Measurements from ENCODE around the gene SF3A2. TPM values are rescaled to one million over a fixed set of nuclear protein-coding genes. Genes with fewer than 3 reads are reported as not detected.

Gene SF3A2
- total and polyA plus RNA-seq, 10 of the 15 experiments (the other 5 are each of a cell fraction or from before 2014, with no cell fraction given), result 0.33 to 143 (median 30.6) TPM

DNA sequence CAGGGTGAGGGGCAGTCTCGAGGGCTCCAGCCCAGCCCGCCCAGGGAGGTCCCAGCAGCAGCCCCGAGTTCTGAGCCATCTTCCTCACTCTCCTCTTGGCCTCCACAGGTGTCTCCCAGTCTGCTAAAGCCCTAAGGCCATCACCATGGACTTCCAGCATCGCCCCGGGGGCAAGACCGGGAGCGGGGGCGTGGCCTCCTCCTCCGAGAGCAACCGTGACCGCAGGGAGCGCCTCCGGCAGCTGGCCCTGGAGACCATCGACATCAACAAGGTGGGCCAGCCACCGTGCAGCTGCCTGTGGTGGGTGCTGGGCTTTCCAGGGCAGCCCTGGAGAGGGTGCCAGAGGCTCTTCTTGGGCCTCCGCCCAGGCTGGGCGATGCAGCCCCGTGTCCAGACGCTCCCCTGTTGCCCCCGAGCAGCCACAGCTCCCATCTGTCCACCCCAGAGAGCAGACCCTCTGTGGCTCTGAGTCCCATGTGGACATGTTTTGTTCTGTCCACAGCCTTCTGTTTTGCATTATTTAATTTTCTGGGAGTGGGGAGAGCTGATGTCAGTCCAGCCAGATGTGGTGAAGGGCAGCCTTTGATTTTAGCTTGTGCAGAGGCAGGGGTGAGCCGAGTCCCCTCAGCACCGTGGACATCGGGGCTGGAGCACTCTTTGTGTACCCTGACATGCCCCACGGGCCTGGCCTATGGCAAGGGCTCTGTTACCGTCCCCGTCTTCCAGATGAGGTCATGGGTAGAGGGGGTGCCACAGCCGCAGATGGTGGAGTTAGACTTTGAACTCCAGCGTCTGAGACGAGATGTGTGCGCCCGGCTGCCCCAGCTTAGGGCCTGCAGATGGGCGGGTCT lies 6.9 kb downstream of the SF3A2 start:
- Histone ChIP-seq H2AFZ (ENCODE audit: control insufficient read depth, low read depth, low read length) (no peak overlapping the region), H3K9me3 (replicated peaks; ENCODE audit: control insufficient read depth, insufficient read depth, low read length) (no peaks in the 10 kb centered on the region), H3K4me2 (ENCODE audit: control insufficient read depth, insufficient read depth) (no peak overlapping the region), H3K36me3 (ENCODE audit: control insufficient read depth in 2 of 2, insufficient read depth in 2 of 2, low read length in 1 of 2) (peaks cover 12 to 48% of the 10 kb centered on the region in 2 experiments; a peak in 3 of 4 replicates), H3K27ac (ENCODE audit: control insufficient read depth, insufficient read depth) (no peak overlapping the region), H3K9ac (ENCODE audit: control insufficient read depth, insufficient read depth, low read length) (no peak overlapping the region), H3K4me1 (ENCODE audit: control insufficient read depth, insufficient read depth, low read length) (peaks cover 5% of the 10 kb centered on the region), H3K79me2 (ENCODE audit: control insufficient read depth, insufficient read depth, low read length) (peaks cover 46% of the 10 kb centered on the region), H4K20me1 (ENCODE audit: control insufficient read depth, insufficient read depth) (peaks cover 23% of the 10 kb centered on the region), H3K4me3 (no peak overlapping the region), H3K27me3 (replicated peaks in 1 of 2; ENCODE audit: control insufficient read depth in 2 of 2, insufficient read depth in 2 of 2, low read length in 1 of 2) (no peaks in the 10 kb centered on the region)
- no TSS peak for BruUV-seq (replicated peaks)
- ChIA-PET RAD21 (ENCODE audit: unreplicated experiment) (no interaction called here), CTCF (interaction anchor here (0.8 kb wide), 1 partner anchor 404 kb away, joined by 3 read pairs; no protein-coding TSS in a partner anchor), SMC1A (ENCODE audit: uncharacterized antibody, unreplicated experiment) (no interaction called here), POLR2A (no interaction called here)
- in situ Hi-C loops (cut with MboI), result no loop called here
- intact Hi-C loops (cut with micrococcal nuclease; ENCODE audit: unreplicated experiment), result no loop called here
- FAIRE-seq (no peak), DNase-seq (ENCODE audit: low read depth, low spot score) (no peak), ATAC-seq (no peak)
- TF ChIP-seq POLR2A (IDR thresholded peaks at IDR 0.05; ENCODE audit: low read depth, low read length), result peak; percentile 38; the same call in 1 of the 2 replicates
- TF ChIP-seq, protein P1, sequence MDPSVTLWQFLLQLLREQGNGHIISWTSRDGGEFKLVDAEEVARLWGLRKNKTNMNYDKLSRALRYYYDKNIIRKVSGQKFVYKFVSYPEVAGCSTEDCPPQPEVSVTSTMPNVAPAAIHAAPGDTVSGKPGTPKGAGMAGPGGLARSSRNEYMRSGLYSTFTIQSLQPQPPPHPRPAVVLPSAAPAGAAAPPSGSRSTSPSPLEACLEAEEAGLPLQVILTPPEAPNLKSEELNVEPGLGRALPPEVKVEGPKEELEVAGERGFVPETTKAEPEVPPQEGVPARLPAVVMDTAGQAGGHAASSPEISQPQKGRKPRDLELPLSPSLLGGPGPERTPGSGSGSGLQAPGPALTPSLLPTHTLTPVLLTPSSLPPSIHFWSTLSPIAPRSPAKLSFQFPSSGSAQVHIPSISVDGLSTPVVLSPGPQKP (IDR thresholded peaks at IDR 0.05; ENCODE audit: low read depth, low read length), result no peak
- WGBS (ENCODE audit: insufficient coverage, insufficient replicate concordance, low lambda C conversion rate, missing lambda C conversion rate), result 91% methylated on average over 32 of the region's 32 CpGs

- Histone ChIP-seq H3K9ac (ENCODE audit: control insufficient read depth, insufficient read depth, low read length) (no peak overlapping the region), H3K79me2 (ENCODE audit: control insufficient read depth, insufficient read depth, low read length) (peaks cover 41% of the 10 kb centered on the region), H3K4me2 (ENCODE audit: control insufficient read depth, insufficient read depth) (no peak overlapping the region), H3K4me3 (no peak overlapping the region), H3K27me3 (replicated peaks in 1 of 2; ENCODE audit: control insufficient read depth in 2 of 2, insufficient read depth in 2 of 2, low read length in 1 of 2) (no peaks in the 10 kb centered on the region), H3K36me3 (ENCODE audit: control insufficient read depth in 2 of 2, insufficient read depth in 2 of 2, low read length in 1 of 2) (peaks cover 12 to 49% of the 10 kb centered on the region in 2 experiments; a peak in 3 of 4 replicates), H4K20me1 (ENCODE audit: control insufficient read depth, insufficient read depth) (peaks cover 23% of the 10 kb centered on the region), H3K4me1 (ENCODE audit: control insufficient read depth, insufficient read depth, low read length) (no peaks in the 10 kb centered on the region; the same call in 1 of the 2 replicates), H2AFZ (ENCODE audit: control insufficient read depth, low read depth, low read length) (no peak overlapping the region), H3K9me3 (replicated peaks; ENCODE audit: control insufficient read depth, insufficient read depth, low read length) (no peaks in the 10 kb centered on the region), H3K27ac (ENCODE audit: control insufficient read depth, insufficient read depth) (no peak overlapping the region)
- FAIRE-seq (no peak), ATAC-seq (no peak), DNase-seq (ENCODE audit: low read depth, low spot score) (no peak)
- no TSS peak for BruUV-seq (replicated peaks)
- intact Hi-C loops (cut with micrococcal nuclease; ENCODE audit: unreplicated experiment) (no loop called here), in situ Hi-C loops (cut with MboI) (no loop called here)
- TF ChIP-seq SPI1 (IDR thresholded peaks at IDR 0.05; ENCODE audit: borderline replicate concordance, insufficient read depth, low read depth, low read length) (no peak), CHD4 (IDR thresholded peaks at IDR 0.05) (no peak), FOS (IDR thresholded peaks at IDR 0.05; ENCODE audit: borderline replicate concordance, extremely low read depth, insufficient read length) (no peak), POLR2A (IDR thresholded peaks at IDR 0.05; ENCODE audit: low read depth, low read length) (peak; percentile 6; the same call in 1 of the 2 replicates), MLLT1 (IDR thresholded peaks at IDR 0.05) (no peak)
- POLR2A ChIA-PET, result no interaction called here
- 82% methylated on average over 12 of the region's 12 CpGs for WGBS (ENCODE audit: insufficient coverage, insufficient replicate concordance, low lambda C conversion rate, missing lambda C conversion rate)
- RAD21 ChIA-PET (ENCODE audit: unreplicated experiment), result no interaction called here
- CTCF ChIA-PET, result no interaction called here
- SMC1A ChIA-PET (ENCODE audit: uncharacterized antibody, unreplicated experiment), result no interaction called here
These were observed 7.4 kb downstream of the SF3A2 start for GRCh38 chr19:2244125-2244411.
